Measurements from ENCODE around the gene ZFP92.

Gene ZFP92

DNA sequence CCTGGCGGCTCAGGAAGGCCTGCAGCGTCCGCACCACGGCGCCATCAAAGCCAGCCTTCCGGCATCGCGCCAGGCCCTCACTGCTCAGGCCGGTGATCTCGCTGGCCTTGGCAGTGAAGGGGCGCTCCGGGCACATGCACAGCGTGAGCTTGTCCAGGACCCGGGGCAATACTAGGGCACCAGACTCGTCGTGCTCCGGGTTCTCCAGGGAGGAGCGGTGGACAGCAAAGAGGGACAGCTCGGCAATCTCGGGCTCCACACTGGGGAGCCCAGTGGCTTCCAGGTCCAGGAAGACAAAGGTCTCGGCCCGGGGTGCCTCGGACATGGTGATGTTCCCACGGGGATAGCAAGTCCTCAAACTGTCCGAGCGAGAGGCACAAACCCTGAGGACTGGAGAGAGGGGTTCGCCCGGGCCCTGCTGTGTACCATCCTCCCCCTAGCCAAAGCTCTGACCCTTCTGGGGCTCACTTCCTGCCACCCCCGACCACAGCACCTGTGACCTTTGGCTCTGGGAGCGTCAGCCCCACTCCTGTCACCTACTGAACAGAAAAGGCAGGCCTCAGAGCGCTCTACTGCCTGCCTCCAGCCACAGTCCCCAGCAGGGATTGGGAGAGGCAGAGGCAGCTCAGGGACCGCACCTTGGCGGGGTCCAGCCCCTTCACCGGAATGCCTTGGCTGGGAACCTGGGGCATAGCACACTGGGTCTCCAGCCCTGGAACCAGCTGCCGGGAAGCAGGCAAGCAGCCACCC is 34.0 kb downstream of the ZFP92 start:
- FAIRE-seq (no peak), DNase-seq (ENCODE audit: insufficient read length, low spot score) (no peak)
- no peak for TF ChIP-seq POLR2A (IDR thresholded peaks at IDR 0.05; ENCODE audit: low read depth, low read length)

DNA sequence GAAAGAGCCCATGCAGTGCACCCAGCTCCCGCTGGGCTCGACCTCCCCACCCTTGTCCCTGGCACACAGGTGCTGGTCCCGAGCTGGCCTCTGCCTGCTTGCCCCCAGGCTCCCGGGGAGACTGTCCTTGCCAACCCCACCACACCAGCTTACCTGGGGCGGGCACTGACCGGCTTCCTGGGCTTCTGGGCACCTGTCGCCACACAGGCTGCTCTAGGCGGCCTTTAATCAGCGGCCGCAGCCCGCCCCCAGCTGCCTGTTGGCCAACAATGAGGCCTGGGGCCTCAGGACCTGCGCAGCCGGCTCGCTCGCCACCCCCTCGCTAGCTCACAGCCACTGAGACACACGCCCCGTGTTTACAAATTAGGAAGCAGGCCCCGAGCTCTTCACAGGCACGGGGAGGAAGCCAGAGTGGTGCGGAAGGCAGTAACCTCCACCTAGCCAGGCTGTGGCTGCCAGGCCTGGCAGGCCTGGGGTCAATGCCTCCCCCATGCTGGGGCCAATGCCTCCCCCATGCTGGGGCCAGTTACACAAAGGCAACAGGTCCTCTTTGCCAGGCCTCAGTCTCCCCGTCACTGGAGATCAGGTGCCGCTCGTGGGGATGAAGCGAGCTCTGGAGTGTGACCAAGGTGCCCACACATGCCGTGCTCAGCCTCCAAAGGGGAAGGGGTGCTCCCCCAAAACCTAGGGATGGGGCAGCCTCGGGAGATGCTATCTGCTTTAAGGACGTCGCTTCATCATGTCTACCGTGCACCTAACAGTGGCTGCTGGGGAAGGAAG is 34.8 kb downstream of the ZFP92 start, which contains the start of gene TREX2:
TSS of gene TREX2 (minus strand) at position 201 of the 780 bp plus-strand sequence. CDS start 626 bp downstream, outside the sequence.
- no peak for TF ChIP-seq POLR2A (IDR thresholded peaks at IDR 0.05; ENCODE audit: low read depth, low read length)
- FAIRE-seq: no peak

DNA sequence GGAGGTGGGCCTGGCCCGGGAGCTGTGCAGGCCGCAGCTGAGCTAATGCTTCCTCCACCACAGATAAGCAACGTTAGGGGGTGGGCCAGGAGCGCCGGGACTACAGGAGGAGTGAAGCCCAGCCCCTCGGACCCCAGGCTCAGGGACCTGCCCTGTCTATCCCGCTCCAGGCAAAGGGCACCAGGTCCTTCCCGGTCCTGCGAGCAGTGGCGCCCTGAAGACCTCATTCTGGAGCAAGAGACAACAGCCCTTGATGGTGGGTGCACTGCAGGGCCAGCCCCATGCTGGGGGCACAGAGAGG is 35.3 kb downstream of the ZFP92 start:
- DNase-seq (ENCODE audit: insufficient read length, low spot score) (no peak), FAIRE-seq (no peak)
- no peak for TF ChIP-seq POLR2A (IDR thresholded peaks at IDR 0.05; ENCODE audit: low read depth, low read length)

More for the DNA sequence above, 34.8 kb downstream of the ZFP92 start, which contains the start of gene TREX2:
- DNase-seq (ENCODE audit: insufficient read length, low spot score): no peak

DNA sequence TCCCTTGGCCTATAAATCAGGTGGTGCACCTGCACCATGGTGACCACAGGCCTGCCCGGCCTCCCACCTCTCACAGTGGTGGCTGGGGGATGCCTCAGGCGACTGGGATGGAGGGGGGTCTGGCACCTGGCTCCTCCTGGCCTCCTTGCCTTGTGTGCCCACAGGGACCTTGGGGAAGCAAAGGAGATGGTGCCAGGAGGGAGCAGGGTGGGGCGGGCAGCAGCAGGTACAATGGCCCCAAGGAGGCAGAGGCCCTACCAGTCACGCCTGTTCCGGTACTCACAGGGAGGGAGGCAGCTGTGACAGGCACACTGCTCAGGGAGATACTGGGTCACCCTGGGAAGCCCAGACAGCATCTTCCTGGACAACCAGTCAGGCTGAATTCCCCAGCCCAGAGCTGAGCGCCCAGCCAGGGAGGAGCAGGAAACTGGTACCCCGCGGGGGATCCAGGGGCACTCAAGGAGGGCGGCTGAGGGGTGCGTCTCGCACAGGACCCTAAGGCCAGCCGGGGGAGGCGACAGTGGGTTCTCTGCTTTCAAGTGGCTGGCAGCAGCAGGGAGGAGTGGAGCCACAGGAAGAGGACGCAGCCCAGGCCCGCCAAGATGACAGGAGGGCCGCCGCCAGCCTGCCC is 35.8 kb downstream of the ZFP92 start:
- FAIRE-seq (no peak), DNase-seq (ENCODE audit: insufficient read length, low spot score) (no peak)
- no peak for TF ChIP-seq POLR2A (IDR thresholded peaks at IDR 0.05; ENCODE audit: low read depth, low read length)

DNA sequence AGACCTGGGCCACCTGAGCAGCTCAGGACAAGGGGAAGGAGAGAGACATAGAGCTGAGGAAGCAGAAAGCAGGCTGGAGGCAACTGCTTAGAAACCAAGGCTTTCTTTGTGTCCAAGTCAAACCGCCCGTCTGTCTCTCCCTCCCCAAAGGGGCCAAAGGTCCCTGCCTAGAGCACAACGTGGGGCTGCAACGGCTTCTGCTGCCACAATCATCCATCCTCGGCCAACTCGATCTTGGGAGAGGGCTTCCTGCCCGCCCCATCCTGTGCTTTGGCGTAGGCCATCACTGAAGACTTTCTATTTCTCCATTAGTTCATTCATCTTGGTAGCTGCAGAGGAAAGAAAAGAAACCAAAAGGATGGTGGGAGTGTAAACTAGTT is 36.3 kb downstream of the ZFP92 start:
- DNase-seq (ENCODE audit: insufficient read length, low spot score) (no peak), FAIRE-seq (no peak)
- TF ChIP-seq POLR2A (IDR thresholded peaks at IDR 0.05; ENCODE audit: low read depth, low read length): no peak

DNA sequence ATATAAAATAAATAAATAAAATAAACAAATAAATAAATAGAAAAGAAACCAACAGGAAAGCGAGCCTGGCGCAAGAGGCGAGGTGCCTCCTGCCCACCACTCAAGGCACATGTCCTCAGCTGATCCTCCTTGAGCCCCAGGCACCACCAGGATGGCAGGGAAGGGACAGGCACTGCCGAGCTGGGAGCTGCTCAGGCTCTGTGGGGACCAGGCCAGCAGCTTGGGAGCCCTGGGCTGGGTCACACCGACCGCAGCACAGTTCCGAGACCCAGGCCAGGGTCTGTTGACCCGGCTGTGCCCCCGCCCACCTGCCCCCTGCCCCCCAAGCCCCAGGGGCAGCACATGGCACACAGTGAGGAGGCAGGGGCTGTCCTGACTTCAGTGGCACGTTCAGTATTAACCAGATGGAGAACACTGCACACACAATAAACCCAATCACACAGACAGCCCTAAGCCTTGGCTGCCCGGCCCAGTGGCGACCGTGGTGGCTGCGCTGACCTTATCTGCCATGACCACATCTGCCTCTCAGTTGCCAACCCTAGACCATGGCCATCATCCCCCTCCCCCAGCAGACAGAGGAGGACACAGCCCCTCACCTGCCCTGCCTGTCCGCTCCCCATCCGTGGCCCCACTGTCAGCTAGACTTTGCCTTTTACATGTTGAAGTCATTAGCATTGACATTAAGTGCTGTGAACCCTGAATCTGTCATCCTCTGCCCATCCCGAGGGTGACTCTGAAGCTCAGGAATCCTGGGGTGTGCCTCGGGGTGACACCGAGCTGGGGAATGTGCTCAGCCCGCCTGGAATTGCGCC is 37.5 kb downstream of the ZFP92 start:
- no peak for TF ChIP-seq POLR2A (IDR thresholded peaks at IDR 0.05; ENCODE audit: low read depth, low read length)
- FAIRE-seq (no peak), DNase-seq (ENCODE audit: insufficient read length, low spot score) (no peak)

DNA sequence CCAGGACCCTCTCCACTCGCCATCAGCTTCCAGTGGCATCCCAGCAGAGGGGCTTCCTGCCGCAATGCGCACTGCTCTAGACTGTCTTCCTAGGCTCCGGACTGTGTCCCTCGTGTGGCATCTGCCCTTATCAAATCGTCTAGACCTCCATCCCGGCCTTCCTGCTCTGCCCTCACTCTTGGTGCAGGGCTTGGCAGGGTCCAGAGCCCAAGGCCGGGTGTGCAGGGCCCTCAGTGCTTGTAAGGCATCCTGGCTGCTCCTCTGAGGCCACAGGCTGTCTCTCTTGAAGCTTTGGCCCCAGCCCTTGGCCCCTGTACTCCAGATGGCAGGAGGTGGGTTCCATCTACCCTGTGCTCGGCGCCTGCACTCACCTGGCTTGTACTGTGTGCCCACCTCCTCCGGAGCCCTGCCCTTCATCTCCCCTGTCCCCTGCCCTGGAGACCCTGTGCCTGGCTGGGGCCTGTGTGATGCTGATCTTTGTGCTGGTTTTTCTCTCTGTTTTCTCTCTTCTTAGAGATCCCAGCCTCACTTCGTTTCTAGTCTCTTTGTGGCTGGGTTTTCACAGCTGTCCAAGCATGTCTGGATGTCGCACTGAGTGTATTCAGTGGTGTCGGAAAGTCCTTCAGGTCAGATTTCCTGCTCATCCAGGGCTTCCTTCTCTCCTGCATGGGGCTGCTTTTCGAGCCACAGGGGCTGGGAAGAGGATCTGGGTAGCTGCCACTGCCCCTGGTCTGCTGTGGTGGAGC is 38.3 kb downstream of the ZFP92 start:
- DNase-seq (ENCODE audit: insufficient read length, low spot score) (no peak), FAIRE-seq (no peak)
- no peak for TF ChIP-seq POLR2A (IDR thresholded peaks at IDR 0.05; ENCODE audit: low read depth, low read length)

DNA sequence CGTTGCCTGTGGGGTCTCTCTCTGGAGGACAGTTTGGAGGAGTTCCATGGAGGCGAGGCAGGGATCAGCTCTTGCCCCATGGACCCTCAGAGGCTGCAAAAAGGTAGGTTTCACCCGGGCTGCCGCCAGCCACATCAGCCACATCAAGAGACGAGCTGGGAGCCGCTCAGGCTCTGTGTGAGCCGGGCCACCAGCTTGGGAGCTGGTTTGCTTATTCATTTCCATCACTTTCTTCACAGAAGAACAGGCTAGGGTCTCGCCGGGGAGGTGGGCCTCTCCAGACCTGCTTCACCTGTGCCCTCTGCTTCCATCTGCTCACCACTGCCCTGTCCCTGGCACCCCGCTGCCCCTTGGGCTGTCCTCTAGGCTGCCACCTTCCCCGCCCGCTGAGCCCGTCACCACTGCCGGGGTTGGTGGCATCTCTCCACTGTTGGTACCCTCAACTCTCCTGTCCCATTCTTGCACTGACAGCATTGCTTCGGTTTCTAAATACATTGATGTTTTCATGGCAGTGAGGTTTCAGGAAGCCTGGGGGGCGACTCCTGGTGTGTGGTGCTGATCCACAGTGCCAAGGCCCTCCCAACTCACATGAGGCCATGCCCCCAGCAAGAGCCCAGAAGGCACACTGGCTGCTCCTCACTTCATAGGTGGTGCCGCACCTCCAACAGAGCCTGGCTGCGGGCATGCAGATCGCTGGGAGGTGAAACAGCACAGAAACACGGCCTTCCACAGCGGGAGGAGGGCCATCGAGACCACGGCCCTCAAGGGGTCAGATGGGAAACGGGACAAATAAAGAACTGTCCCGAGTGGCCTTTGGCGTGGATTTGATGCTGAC is 39.1 kb downstream of the ZFP92 start:
- FAIRE-seq: no peak
- no peak for TF ChIP-seq POLR2A (IDR thresholded peaks at IDR 0.05; ENCODE audit: low read depth, low read length)
- DNase-seq (ENCODE audit: insufficient read length, low spot score): no peak

DNA sequence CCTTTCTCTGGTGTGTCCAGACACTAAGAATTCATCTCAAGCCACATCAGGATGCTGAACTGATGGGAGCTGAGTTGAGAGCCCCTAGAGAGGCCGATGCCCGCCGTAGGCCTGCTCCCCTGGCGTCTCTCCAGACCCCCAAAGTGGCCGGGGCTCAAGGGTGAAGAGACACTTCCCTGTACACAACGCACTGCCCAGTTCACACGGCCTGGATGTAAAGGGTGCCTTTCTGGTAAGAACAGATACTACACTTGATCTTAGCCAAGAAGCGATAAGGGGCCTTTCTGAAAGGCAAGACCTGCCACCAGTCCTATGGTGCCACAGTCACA is 39.6 kb downstream of the ZFP92 start:
- FAIRE-seq (no peak), DNase-seq (ENCODE audit: insufficient read length, low spot score) (no peak)
- no peak for TF ChIP-seq POLR2A (IDR thresholded peaks at IDR 0.05; ENCODE audit: low read depth, low read length)

DNA sequence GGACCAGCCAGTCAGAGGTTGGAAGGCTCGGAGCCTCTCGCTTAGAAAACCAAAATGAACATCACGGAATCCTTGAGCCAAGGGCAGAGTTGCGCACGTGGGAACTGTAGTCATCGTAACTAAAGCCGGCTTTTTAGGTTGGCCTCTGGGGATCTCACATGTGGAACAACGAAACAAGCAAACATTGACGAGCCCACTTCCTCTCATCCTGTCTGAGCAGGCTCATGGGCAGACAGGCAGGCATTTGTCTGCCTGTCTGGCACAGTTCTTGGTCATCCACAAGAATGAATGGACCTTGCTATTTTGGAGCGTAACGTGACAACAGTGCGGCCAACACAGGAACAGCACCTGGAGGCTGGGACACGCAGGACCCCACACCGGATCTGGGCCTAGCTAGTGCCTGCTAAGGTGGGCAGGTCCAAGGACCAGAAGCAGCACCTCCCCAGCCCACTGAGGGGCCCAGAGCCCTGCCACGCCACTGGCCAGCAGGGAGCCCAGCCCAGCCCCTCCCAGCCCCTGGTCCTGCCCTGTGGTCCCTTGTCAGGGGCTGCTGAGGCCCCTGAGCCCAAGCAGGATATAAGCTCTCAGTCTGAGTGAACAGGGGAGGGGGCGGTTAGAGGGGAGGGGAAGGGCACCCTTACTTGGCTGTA is 43.8 kb downstream of the ZFP92 start:
- TF ChIP-seq POLR2A (IDR thresholded peaks at IDR 0.05; ENCODE audit: low read depth, low read length): no peak
- no peak for DNase-seq (ENCODE audit: insufficient read length, low spot score)
- FAIRE-seq: no peak

DNA sequence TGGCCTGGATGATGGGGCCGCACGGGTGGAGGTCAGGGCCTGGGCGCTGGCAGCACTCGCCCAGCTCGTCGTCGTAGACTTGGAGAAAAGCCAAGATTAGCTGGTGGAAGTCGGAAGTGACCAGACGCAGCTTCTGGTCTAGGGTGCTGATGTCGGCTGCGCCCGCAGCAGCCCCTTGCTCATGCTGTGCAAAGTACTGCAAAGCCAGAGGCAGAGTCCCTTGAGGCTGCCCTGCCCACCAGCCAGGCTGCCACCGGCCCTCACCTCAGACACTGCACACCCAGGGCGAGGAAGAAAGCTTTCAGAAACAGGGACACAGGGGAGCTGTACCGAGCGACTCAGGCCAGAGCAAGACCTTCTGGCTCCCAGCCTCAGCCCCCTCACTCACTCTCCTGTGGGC is 44.3 kb downstream of the ZFP92 start:
- DNase-seq (ENCODE audit: insufficient read length, low spot score): no peak
- no peak for TF ChIP-seq POLR2A (IDR thresholded peaks at IDR 0.05; ENCODE audit: low read depth, low read length)
- no peak for FAIRE-seq

DNA sequence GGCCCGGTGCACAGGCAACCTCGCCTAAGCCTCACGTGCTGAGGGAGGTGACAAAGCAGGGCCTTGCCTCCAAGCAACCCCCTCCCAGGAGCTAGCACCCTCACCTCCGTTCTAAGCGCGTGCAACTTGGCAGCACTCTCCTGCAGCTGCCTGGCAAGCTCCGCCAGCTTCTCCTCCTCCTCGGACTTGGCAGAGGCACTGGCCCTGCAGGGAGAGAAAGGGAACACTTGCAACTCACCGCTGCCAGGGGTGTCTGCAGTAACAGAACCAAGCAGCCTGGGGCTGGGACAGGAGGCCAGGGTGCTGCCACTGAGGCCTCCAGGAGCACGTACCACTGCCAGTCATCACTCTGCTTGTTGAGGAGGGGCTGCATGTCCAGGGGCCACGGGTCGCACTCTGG is 44.9 kb downstream of the ZFP92 start:
- no peak for TF ChIP-seq POLR2A (IDR thresholded peaks at IDR 0.05; ENCODE audit: low read depth, low read length)
- FAIRE-seq (no peak), DNase-seq (ENCODE audit: insufficient read length, low spot score) (no peak)

Measured in H54 (cell line).